Fibroblast of villous mesenchyme (primary cell): Measurements from ENCODE around the gene ARAP1. TPM values are rescaled to one million over a fixed set of nuclear protein-coding genes. Genes with fewer than 3 reads are reported as not detected.

Experiments
- DNase-seq: peaks from one replicate; pipeline ENCODE4 v3.0.0-alpha.2; 2010; ENCODE audit warnings: low read depth
- H3K4me3 ChIP-seq: 2 replicates; pipeline ENCODE4 v1.5.1; 2011; ENCODE audit warnings: low read depth, mild to moderate bottlenecking, low read length
- CTCF ChIP-seq: IDR thresholded peaks from 2 replicates; pipeline ENCODE4 v1.5.1; 2012; ENCODE audit warnings: low read depth, mild to moderate bottlenecking, low read length; ENCODE audit not compliant: insufficient read depth
- small RNA-seq: library from RNA; depleted of rRNA; stranded (forward); fragments of <200 nt; gene quantifications from one replicate; pipeline ENCODE3, GENCODE V24; 2012
- total RNA-seq: library from RNA; depleted of rRNA; stranded (reverse); fragments of >200 nt; gene quantifications from 2 replicates; pipeline ENCODE4 v1.2.3, GENCODE V29; 2012

The ARAP1 gene
- total RNA-seq, 1 donor: 73.0 TPM

GRCh38 chr11:72637198-72637597, 115.0 kb downstream of the ARAP1 start:
- no peak for DNase-seq
- no peak for TF ChIP-seq CTCF
- H3K4me3 ChIP-seq: no peak overlapping the region

GRCh38 chr11:72636376-72636775, 115.8 kb downstream of the ARAP1 start:
- DNase-seq: no peak
- no peak overlapping the region for H3K4me3 ChIP-seq
- TF ChIP-seq CTCF: no peak

GRCh38 chr11:72635933-72636332, 116.3 kb downstream of the ARAP1 start:
- no peak for TF ChIP-seq CTCF
- DNase-seq: no peak
- no peak overlapping the region for H3K4me3 ChIP-seq

GRCh38 chr11:72635309-72635915, 116.8 kb downstream of the ARAP1 start:
- no peak overlapping the region for H3K4me3 ChIP-seq
- DNase-seq: no peak
- TF ChIP-seq CTCF: no peak

Small RNA genes lying within 50 kb of the gene (small RNA-seq; reads per million reads assigned to genes)
- not detected for gene MIR4692
- not detected for gene RF00019

Other genes starting within 250 kb of the ARAP1 start
- under 0.01 TPM in 2 replicates for gene PDE2A, start 78.0 kb downstream of the ARAP1 start, total RNA-seq
- 22.5 and 34.5 TPM in 2 replicates for gene STARD10, start 41.6 kb upstream of the ARAP1 start, total RNA-seq
- 6.8 and 11.2 TPM in 2 replicates for gene ATG16L2, start 62.0 kb upstream of the ARAP1 start, total RNA-seq